Fibroblast of mammary gland (primary cell): ENCODE measurements around the gene TRIM17.
A peak's percentile ranks its signal among the peaks of the same experiment; 100 is the strongest.

Source experiments
- DNase-seq: peaks from one replicate; pipeline ENCODE4 v3.0.0-alpha.2; 2010; ENCODE audit warnings: low read depth
- H3K4me3 ChIP-seq: 2 replicates; pipeline ENCODE4 v1.5.1; 2011; ENCODE audit warnings: low read depth, mild to moderate bottlenecking, low read length, moderate library complexity; ENCODE audit not compliant: control insufficient read depth
- TF ChIP-seq, protein P1 (sequence below): conservative IDR thresholded peaks from 2 replicates; pipeline ENCODE4 v1.5.1; 2011; ENCODE audit warnings: low read depth, low read length, inconsistent platforms; ENCODE audit not compliant: control insufficient read depth, insufficient read depth

TRIM17 gene

DNA sequence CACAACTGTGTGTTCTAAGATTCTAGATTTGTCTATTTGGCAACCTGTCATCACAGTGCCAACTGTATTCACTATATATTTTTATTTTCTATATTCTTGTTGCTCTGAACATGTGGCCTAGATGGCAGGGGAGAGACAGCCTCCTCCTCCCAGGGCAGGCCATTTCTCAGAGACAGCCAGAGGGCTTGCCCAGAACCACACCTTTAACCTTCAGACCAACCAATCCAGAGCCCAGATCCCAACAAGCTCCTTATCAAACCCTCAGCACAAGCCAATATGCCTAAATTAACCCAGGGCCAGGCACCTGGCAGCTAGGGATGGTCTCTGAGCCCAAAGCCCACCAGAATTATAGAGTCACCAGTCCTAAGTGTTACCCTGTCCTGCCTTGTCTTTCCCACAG, 29.3 kb downstream of the TRIM17 start:
- no peak for DNase-seq
- TF ChIP-seq, protein P1, sequence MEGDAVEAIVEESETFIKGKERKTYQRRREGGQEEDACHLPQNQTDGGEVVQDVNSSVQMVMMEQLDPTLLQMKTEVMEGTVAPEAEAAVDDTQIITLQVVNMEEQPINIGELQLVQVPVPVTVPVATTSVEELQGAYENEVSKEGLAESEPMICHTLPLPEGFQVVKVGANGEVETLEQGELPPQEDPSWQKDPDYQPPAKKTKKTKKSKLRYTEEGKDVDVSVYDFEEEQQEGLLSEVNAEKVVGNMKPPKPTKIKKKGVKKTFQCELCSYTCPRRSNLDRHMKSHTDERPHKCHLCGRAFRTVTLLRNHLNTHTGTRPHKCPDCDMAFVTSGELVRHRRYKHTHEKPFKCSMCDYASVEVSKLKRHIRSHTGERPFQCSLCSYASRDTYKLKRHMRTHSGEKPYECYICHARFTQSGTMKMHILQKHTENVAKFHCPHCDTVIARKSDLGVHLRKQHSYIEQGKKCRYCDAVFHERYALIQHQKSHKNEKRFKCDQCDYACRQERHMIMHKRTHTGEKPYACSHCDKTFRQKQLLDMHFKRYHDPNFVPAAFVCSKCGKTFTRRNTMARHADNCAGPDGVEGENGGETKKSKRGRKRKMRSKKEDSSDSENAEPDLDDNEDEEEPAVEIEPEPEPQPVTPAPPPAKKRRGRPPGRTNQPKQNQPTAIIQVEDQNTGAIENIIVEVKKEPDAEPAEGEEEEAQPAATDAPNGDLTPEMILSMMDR: no peak
- no peak overlapping the region for H3K4me3 ChIP-seq

DNA sequence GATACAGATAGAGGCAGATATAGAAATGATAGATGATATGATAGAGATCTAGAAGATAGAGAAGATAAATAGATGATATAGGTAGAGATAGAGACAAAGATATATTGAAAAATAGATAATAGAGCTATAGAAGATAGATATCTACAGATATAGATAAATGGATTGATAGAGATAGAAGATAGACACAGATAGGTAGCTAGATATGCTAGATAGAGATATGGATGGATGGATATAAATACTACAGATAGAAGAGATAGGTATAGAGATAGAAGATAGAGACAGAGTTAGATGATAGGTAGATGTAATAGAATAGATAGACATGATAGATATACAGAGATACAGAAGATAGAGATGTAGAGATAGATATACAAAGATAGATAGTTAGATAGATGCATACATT, 31.4 kb downstream of the TRIM17 start:
- TF ChIP-seq, protein P1: no peak

DNA sequence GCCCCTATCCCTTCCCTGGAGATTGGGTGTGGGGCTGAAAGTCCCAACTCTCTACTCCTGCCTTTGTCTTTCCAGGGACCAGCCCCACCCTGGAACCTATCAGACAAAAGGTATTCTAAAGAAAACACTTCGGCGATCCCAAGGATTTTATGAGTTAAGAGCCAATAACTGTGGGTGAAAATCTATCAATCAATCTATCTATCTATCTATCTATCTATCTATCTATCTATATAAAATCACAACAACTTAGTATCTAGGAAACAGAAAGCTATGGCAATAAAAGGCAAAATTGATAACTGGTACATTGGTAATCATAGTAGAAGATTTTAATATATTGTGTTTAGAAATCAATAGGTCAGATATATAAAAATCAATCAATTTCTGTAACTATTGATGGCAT, 32.9 kb downstream of the TRIM17 start:
- TF ChIP-seq, protein P1: no peak
- DNase-seq: no peak
- no peak overlapping the region for H3K4me3 ChIP-seq

More for the DNA sequence above, 31.4 kb downstream of the TRIM17 start:
- no peak overlapping the region for H3K4me3 ChIP-seq
- no peak for DNase-seq

DNA sequence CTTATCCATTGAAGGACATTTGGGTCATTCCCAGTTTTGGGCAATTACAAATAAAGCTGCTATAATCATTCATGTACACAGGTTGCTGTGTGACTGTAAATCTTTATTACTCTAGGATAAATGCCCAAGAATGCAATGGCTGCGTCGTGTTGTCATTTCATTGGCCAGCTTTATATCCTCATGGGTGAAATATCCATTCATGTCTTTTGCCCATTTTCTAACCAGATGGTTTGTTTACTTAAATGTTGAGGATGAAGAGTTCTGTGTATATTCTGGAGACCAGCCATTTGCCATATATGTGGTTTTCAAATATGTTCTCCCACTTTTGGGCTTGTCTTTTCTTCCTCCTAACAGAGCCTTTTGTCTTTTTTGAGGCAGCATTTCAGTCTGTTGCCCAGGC, 35.3 kb downstream of the TRIM17 start:
- DNase-seq: peak; percentile 9
- no peak overlapping the region for H3K4me3 ChIP-seq
- TF ChIP-seq, protein P1: no peak

DNA sequence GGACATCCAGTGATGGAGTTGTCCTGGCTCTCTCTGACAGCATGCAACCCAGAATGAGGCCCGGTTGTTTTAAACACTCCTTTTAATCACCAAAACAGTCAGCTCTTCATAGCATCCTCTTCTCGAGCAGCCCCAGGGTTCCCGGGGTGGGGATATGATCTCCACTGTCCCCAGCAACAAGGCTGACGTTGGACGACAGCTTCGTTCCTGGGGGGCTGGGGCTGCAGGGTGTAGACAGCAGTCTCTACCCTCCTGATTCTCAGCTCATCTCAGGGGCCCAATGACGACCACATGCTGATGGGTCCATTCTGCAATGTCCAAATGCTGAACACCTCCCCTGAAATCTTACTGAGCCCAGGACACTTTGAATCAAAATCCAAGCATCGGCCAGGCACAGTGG, 37.0 kb downstream of the TRIM17 start:
- TF ChIP-seq, protein P1: no peak
- H3K4me3 ChIP-seq: no peak overlapping the region
- DNase-seq: no peak

DNA sequence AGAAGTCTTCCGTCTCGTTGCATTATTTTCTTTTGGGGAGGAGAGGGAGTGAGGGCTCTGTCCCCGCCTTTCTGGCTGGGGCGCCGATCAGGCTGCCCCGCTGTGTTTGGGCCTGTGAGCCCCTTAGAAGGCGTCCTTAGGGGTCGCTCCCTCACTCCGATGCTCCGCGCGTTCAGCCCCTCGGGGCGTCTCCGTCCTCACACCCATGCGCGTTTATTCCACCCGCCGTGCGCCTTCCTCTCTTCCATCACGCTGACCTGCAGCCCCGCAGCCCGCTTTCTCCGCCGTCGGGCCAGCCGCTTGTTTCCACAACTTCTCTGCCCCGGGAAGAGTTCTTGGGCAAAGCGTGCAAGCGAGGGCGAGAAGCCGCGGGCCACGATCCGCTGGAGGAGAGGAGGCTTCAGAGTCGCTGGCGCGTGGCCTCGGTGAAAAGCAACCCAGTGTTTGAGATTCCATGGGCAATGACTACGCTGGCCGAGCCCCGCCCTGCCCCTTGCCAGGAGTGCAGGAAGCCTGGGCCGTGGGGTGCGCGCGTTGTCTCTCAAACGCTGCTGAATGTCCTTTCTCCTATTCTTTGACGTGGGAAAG, 37.7 kb downstream of the TRIM17 start:
- DNase-seq: peak; percentile 17
- TF ChIP-seq, protein P1: no peak
- peak overlapping the region; percentile 50 for H3K4me3 ChIP-seq
